Activated CD4-positive, CD25-positive, alpha-beta regulatory T cell treated with anti-CD3 and anti-CD28 coated beads, Interleukin-2, amount 50 U/mL, for 72 hours (primary cell): Measurements from ENCODE around the gene RABL6.
A peak's percentile ranks its signal among the peaks of the same experiment; 100 is the strongest.
"Not testable (repeated sequence)": the region's sequence is repeated elsewhere in the genome, so short reads cannot be mapped to it uniquely, and the experiment has no call there.

Experiments used
- DNase-seq: peaks from one replicate; pipeline ENCODE4 v3.0.0; 2021

The RABL6 gene

GRCh38 chr9:136796238-136796774 lies 11.4 kb upstream of the RABL6 start, which contains the start of gene CCDC183:
TSS of gene CCDC183 (plus strand) at chr9:136796338. CDS start at chr9:136796398, 60 bp downstream.
- DNase-seq = no peak

GRCh38 chr9:136796775-136797347 lies 10.9 kb upstream of the RABL6 start:
- DNase-seq = not testable (repeated sequence)

- no peak for DNase-seq
Measured at GRCh38 chr9:136798708-136799078, 9.1 kb upstream of the RABL6 start.

GRCh38 chr9:136799079-136799853 lies 8.5 kb upstream of the RABL6 start:
- no peak for DNase-seq

GRCh38 chr9:136799854-136800657 lies 7.7 kb upstream of the RABL6 start:
- peak; percentile 72 for DNase-seq

GRCh38 chr9:136802321-136802720 lies 5.4 kb upstream of the RABL6 start:
- no peak for DNase-seq

GRCh38 chr9:136803009-136803550 lies 4.7 kb upstream of the RABL6 start:
- not testable (repeated sequence) for DNase-seq

GRCh38 chr9:136803551-136804508 lies 3.9 kb upstream of the RABL6 start:
- no peak for DNase-seq

- no peak for DNase-seq
Measured at GRCh38 chr9:136804509-136805206, 3.1 kb upstream of the RABL6 start.

- no peak for DNase-seq
Measured at GRCh38 chr9:136805207-136805740, 2.5 kb upstream of the RABL6 start.

GRCh38 chr9:136806067-136806466 lies 1.7 kb upstream of the RABL6 start:
- no peak for DNase-seq

GRCh38 chr9:136806631-136807201 lies 1.0 kb upstream of the RABL6 start:
- no peak for DNase-seq

GRCh38 chr9:136808075-136808805 lies 492 bp downstream of the RABL6 start:
- DNase-seq = no peak

GRCh38 chr9:136808806-136809158 lies 1.0 kb downstream of the RABL6 start:
- no peak for DNase-seq

- DNase-seq = no peak
Measured at GRCh38 chr9:136814725-136815421, 7.1 kb downstream of the RABL6 start.

GRCh38 chr9:136815422-136815782 lies 7.7 kb downstream of the RABL6 start:
- DNase-seq = no peak

GRCh38 chr9:136820971-136821825 lies 13.4 kb downstream of the RABL6 start:
- no peak for DNase-seq

- no peak for DNase-seq
Measured at GRCh38 chr9:136821826-136822544, 14.2 kb downstream of the RABL6 start.
